Left ventricle myocardium inferior (tissue), 1 donor: ENCODE data around the gene ASCC3. TPM values are rescaled to one million over a fixed set of nuclear protein-coding genes. Genes with fewer than 3 reads are reported as not detected.

Source experiments
- DNase-seq: peaks from one replicate; pipeline ENCODE4 v3.0.0-alpha.2; 2020
- H3K27ac ChIP-seq: fragments of 200-600 bp; replicated peaks from 2 replicates; pipeline ENCODE4 v1.8.0; 2021
- H3K27me3 ChIP-seq: fragments of 200-600 bp; 2 replicates; pipeline ENCODE4 v1.8.0; 2021; ENCODE audit warnings: low read depth
- H3K36me3 ChIP-seq: fragments of 200-600 bp; 2 replicates; pipeline ENCODE4 v1.8.0; 2021
- H3K4me1 ChIP-seq: fragments of 200-600 bp; 2 replicates; pipeline ENCODE4 v1.8.0; 2021
- H3K4me3 ChIP-seq: fragments of 200-600 bp; 2 replicates; pipeline ENCODE4 v1.8.0; 2021; ENCODE audit warnings: mild to moderate bottlenecking, moderate library complexity
- H3K9me3 ChIP-seq: fragments of 200-600 bp; replicated peaks from 2 replicates; pipeline ENCODE4 v1.8.0; 2021
- intact Hi-C: fragments of 100-400 bp; cut with micrococcal nuclease; formaldehyde crosslinking; loops from one replicate; pipeline ENCODE4 v1.11.0; 2022
- total RNA-seq: library from RNA; stranded (reverse); fragmentation: NEBNext Ultra II Directional; extraction: Animal tissue kit (Norgen Biotek cat#: 25700); gene quantifications from one replicate; pipeline ENCODE4 v1.2.1, GENCODE V29; 2021
- TF ChIP-seq, protein P1 (sequence below): fragments of 200-600 bp; IDR thresholded peaks from 2 replicates; pipeline ENCODE4 v1.8.0; 2021; ENCODE audit warnings: antibody characterized with exemption, mild to moderate bottlenecking, borderline replicate concordance
- donor health status: DM: no; HTN: yes; CAD: no; lungs with severe emphysema.

Gene ASCC3
- total RNA-seq, 1 donor from 2014 or later, result 16.7 TPM

DNA sequence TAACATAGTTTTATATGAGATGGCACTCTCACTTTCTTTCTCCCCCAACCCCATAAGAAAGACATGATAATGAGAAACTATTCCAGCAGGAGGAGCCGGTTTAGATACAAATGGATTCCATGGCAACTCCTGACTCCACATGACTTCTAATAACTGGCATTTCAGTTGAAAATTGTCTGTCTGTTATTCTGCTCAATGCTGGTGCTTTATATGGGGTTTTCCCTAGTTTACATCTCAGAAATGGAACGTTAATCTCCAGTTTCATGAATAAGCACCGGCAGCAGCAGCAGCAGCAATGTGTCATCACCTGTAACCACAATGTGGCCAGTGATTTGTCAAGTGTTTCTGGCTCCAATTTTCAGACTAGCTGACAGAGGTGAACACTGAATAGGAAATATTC lies 408.5 kb downstream of the ASCC3 start:
- Histone ChIP-seq H3K4me1 (no peaks in the 10 kb centered on the region), H3K36me3 (no peaks in the 10 kb centered on the region), H3K9me3 (no peaks in the 10 kb centered on the region), H3K4me3 (no peak overlapping the region), H3K27ac (no peak overlapping the region), H3K27me3 (peaks cover 99% of the 10 kb centered on the region)
- TF ChIP-seq, protein P1, sequence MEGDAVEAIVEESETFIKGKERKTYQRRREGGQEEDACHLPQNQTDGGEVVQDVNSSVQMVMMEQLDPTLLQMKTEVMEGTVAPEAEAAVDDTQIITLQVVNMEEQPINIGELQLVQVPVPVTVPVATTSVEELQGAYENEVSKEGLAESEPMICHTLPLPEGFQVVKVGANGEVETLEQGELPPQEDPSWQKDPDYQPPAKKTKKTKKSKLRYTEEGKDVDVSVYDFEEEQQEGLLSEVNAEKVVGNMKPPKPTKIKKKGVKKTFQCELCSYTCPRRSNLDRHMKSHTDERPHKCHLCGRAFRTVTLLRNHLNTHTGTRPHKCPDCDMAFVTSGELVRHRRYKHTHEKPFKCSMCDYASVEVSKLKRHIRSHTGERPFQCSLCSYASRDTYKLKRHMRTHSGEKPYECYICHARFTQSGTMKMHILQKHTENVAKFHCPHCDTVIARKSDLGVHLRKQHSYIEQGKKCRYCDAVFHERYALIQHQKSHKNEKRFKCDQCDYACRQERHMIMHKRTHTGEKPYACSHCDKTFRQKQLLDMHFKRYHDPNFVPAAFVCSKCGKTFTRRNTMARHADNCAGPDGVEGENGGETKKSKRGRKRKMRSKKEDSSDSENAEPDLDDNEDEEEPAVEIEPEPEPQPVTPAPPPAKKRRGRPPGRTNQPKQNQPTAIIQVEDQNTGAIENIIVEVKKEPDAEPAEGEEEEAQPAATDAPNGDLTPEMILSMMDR, result no peak
- DNase-seq, result no peak
- intact Hi-C loops, result no loop called here

DNA sequence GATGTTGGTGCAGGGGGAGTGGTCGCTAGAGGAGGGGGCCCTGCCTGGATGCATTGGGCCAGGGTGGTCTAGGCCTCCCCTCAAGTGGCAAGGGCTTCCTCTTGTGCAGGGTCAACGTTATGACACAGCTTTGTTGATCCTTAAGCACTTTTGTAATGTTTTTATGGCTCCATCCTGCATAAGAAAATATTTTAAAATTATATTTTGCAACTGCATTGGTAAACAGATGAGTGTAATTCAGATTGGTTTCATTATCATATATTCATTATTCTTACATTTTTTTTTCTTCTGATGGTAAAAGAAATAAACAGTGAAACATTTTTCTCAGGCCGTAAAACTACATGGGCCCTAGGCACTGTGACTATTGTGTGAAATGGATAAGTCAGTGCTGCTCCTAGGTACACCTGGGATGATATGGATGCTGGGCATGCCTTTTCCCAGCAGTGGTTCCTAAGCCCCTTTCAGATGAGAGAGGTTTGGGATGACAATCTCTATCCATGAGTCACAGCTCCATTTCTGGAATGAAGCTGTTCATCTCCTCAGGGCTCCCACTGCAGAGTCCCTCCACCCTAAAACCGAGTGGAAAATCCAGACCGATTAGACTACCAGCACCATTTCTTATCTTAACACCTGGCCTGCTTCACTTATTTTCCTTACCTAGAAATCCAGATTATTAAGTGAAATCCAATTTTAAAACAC lies 410.6 kb downstream of the ASCC3 start:
- peaks cover 99% of the 10 kb centered on the region for H3K27me3 ChIP-seq
- intact Hi-C loops, result no loop called here
- no peaks in the 10 kb centered on the region for H3K36me3 ChIP-seq
- DNase-seq, result no peak
- H3K9me3 ChIP-seq, result no peaks in the 10 kb centered on the region
- H3K27ac ChIP-seq, result no peak overlapping the region
- no peak overlapping the region for H3K4me3 ChIP-seq
- H3K4me1 ChIP-seq, result no peaks in the 10 kb centered on the region
- TF ChIP-seq, protein P1, result no peak

DNA sequence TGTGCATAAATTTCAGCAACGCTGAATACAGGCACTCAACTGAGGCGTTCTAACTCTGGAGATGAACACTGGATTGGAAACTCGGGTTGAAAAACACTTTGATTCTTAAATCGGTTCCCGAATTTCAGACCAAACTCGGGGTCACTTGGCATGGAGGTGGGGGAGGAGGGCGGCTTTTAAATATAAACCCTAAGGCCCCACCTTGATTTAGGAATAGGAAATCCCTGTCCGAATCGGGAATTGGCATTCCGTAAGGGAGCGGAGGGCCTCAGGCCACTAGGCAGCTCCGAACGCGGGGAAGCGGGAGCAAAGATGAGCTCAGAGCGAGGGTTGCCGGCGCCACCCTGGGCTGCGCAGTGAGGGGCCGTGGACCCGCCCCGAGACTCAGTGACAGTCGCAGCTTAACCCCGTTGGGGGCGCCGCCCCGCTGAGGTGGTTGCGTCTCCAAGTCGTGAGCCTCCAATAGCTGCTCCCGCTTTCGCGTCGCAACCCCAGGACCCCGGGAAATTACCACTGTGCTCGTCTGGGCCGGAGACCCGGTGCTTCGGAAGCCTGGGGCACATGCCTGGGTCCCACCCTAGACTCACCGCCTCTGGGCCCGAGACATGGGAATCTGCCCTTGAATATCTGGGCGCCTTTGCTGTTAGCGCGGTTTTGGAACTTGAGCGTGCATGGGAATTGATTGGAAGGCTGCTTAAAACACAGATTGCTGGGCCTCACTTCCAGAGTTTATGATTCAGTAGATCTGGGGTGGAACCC lies 411.8 kb downstream of the ASCC3 start:
- DNase-seq, result no peak
- H3K27me3 ChIP-seq, result peaks cover 99% of the 10 kb centered on the region
- H3K27ac ChIP-seq, result no peak overlapping the region
- no peak overlapping the region for H3K4me3 ChIP-seq
- no peaks in the 10 kb centered on the region for H3K36me3 ChIP-seq
- H3K4me1 ChIP-seq, result peaks cover 11% of the 10 kb centered on the region
- H3K9me3 ChIP-seq, result no peaks in the 10 kb centered on the region
- TF ChIP-seq, protein P1, result no peak
- intact Hi-C loops, result no loop called here

DNA sequence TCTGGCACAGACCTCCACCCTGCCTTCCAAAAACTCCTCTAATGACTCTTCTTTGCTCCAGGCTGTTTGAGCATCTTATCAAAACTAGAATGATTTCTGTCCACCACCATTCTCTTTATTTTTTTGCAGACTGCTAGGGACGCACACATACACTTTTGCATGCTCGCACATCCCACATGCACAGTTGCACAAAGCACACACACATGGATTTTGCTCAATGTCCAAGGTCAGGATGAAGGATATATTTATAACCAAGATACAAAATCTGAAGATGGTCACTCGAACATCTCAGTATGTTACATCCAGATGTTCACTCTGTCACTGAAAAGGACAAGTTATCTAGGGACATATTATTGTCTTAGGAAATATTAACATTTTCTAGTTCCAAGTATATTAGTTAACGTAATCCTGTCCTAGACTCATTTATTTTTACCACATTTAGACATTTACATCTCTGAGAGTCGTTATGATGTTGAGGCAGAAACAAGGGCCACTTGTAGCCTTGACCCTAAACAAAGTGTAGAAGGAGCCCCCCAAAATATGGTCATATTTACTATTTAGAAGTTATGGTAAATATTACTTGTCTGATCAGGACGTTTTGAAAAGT lies 413.0 kb downstream of the ASCC3 start:
- no peaks in the 10 kb centered on the region for H3K36me3 ChIP-seq
- H3K27me3 ChIP-seq, result peaks cover 100% of the 10 kb centered on the region
- H3K9me3 ChIP-seq, result no peaks in the 10 kb centered on the region
- H3K4me1 ChIP-seq, result peaks cover 16% of the 10 kb centered on the region
- intact Hi-C loops, result no loop called here
- TF ChIP-seq, protein P1, result no peak
- DNase-seq, result no peak
- H3K4me3 ChIP-seq, result no peak overlapping the region
- H3K27ac ChIP-seq, result no peak overlapping the region

DNA sequence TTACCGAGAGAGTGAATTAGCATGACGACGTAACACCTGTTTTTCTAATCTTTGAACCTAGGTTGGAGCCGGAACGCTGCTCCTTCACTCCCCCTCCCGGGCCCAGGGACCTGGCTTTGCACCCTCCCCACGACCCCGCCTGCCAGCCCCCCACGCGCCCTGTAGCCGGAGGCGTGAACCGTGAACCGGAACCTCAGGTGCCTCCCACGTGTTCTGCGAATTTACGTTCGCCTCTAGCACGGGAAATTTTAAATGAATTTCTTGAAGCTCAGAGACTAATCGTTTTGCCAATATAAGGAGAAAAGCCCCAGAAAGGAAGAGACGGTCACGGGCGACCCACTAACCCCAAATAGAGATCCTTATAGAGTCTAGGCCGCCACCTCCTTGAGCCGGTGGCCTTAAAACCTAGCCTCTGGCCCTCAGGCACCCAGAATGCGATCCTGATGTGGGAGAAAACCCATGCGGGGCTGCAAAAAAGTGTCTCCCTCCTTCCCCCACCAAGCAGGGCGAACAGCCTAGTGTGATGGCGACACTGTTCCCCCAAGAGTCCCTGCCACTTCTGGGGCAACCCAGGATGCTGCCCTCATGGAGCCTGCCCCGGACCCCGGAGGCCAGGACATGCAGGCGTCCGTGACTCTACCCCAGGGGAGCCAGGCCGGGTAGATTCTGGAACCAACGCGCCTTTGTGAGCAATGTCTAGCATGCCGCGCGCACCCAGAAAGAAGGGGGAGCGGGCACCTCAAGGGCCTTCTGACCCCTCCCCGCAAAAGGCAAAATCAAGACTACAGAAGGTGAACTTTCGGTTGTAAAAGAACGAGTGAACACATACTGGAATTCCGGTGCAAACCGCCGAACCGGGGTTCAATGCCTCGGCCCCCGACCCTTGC lies 413.8 kb downstream of the ASCC3 start:
- Histone ChIP-seq H3K9me3 (no peaks in the 10 kb centered on the region), H3K4me3 (no peak overlapping the region), H3K27me3 (peaks cover 100% of the 10 kb centered on the region), H3K36me3 (no peaks in the 10 kb centered on the region), H3K4me1 (peaks cover 16% of the 10 kb centered on the region), H3K27ac (no peak overlapping the region)
- DNase-seq, result no peak
- intact Hi-C loops, result no loop called here
- TF ChIP-seq, protein P1, result no peak
